SK-N-SH treated with all-trans-retinoic acid at 6 μM for 48 hours (cell line): ENCODE data around the gene SLC40A1.

ENCODE experiments used
- CREB5 ChIP-seq: fragments of 250-450 bp; sonication (Bioruptor Pico); IDR thresholded peaks from 2 replicates; pipeline ENCODE4 v1.5.1; 2020; ENCODE audit warnings: low read depth, mild to moderate bottlenecking, moderate library complexity
- ESRRG ChIP-seq: fragments of 250-450 bp; sonication (Bioruptor Pico); IDR thresholded peaks from 2 replicates; pipeline ENCODE4 v1.6.1; 2021; ENCODE audit warnings: mild to moderate bottlenecking
- ISL1 ChIP-seq: fragments of 250-450 bp; sonication (Bioruptor Pico); IDR thresholded peaks from 2 replicates; pipeline ENCODE4 v2.1.2; 2022; ENCODE audit warnings: mild to moderate bottlenecking, moderate library complexity
- POU6F1 ChIP-seq: fragments of 250-450 bp; sonication (Bioruptor Pico); IDR thresholded peaks from 2 replicates; pipeline ENCODE4 v1.8.0; 2021; ENCODE audit warnings: low read depth, mild to moderate bottlenecking, moderate library complexity, borderline replicate concordance
- SNAI2 ChIP-seq: fragments of 250-450 bp; sonication (Bioruptor Pico); IDR thresholded peaks from 2 replicates; pipeline ENCODE4 v1.5.0; 2020; ENCODE audit warnings: mild to moderate bottlenecking, moderate library complexity
- TCF4 ChIP-seq: fragments of 250-450 bp; sonication (Bioruptor Pico); IDR thresholded peaks from 2 replicates; pipeline ENCODE4 v1.8.0; 2021; ENCODE audit warnings: mild to moderate bottlenecking, moderate library complexity, borderline replicate concordance
- TOX ChIP-seq: fragments of 250-450 bp; sonication (Bioruptor Pico); IDR thresholded peaks from 2 replicates; pipeline ENCODE4 v1.8.0; 2021; ENCODE audit warnings: mild to moderate bottlenecking, moderate library complexity, borderline replicate concordance
- ZFP3 ChIP-seq: fragments of 250-450 bp; sonication (Bioruptor Pico); IDR thresholded peaks from 2 replicates; pipeline ENCODE4 v1.5.0; 2020; ENCODE audit warnings: mild to moderate bottlenecking, moderate library complexity
- ZFP30 ChIP-seq: fragments of 450-650 bp; formaldehyde crosslinking; IDR thresholded peaks from 2 replicates; pipeline ENCODE4 v1.5.0; 2022; ENCODE audit warnings: mild to moderate bottlenecking, moderate library complexity
- ZNF565 ChIP-seq: fragments of 450-650 bp; formaldehyde crosslinking; conservative IDR thresholded peaks from 2 replicates; pipeline ENCODE4 v1.5.0; 2020; ENCODE audit warnings: low read depth, mild to moderate bottlenecking, moderate library complexity
- TF ChIP-seq, protein P1 (sequence below): fragments of 250-450 bp; sonication (Bioruptor Pico); IDR thresholded peaks from 2 replicates; pipeline ENCODE4 v1.8.0; 2020; ENCODE audit warnings: mild to moderate bottlenecking, moderate library complexity, borderline replicate concordance
- TF ChIP-seq, protein P2 (sequence below): fragments of 250-450 bp; sonication (Bioruptor Pico); IDR thresholded peaks from 2 replicates; pipeline ENCODE4 v1.5.1; 2021; ENCODE audit warnings: mild to moderate bottlenecking, moderate library complexity

GRCh38 chr2:189527041-189527750 lies 53.4 kb downstream of the SLC40A1 start:
- TF ChIP-seq CREB5 (CRISPR knock-in tag) = no peak
- no peak for TF ChIP-seq ZFP30 (CRISPR knock-in tag)
- TF ChIP-seq ZNF565 = no peak
- TF ChIP-seq, protein P1, sequence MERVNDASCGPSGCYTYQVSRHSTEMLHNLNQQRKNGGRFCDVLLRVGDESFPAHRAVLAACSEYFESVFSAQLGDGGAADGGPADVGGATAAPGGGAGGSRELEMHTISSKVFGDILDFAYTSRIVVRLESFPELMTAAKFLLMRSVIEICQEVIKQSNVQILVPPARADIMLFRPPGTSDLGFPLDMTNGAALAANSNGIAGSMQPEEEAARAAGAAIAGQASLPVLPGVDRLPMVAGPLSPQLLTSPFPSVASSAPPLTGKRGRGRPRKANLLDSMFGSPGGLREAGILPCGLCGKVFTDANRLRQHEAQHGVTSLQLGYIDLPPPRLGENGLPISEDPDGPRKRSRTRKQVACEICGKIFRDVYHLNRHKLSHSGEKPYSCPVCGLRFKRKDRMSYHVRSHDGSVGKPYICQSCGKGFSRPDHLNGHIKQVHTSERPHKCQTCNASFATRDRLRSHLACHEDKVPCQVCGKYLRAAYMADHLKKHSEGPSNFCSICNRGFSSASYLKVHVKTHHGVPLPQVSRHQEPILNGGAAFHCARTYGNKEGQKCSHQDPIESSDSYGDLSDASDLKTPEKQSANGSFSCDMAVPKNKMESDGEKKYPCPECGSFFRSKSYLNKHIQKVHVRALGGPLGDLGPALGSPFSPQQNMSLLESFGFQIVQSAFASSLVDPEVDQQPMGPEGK = no peak
- no peak for TF ChIP-seq TOX (CRISPR knock-in tag)
- TF ChIP-seq ISL1 (CRISPR knock-in tag) = no peak
- TF ChIP-seq, protein P2, sequence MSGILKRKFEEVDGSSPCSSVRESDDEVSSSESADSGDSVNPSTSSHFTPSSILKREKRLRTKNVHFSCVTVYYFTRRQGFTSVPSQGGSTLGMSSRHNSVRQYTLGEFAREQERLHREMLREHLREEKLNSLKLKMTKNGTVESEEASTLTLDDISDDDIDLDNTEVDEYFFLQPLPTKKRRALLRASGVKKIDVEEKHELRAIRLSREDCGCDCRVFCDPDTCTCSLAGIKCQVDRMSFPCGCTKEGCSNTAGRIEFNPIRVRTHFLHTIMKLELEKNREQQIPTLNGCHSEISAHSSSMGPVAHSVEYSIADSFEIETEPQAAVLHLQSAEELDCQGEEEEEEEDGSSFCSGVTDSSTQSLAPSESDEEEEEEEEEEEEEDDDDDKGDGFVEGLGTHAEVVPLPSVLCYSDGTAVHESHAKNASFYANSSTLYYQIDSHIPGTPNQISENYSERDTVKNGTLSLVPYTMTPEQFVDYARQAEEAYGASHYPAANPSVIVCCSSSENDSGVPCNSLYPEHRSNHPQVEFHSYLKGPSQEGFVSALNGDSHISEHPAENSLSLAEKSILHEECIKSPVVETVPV (CRISPR knock-in tag) = no peak
- TF ChIP-seq ZFP3 (CRISPR knock-in tag) = no peak
- no peak for TF ChIP-seq POU6F1
- TF ChIP-seq TCF4 (CRISPR knock-in tag) = no peak
- TF ChIP-seq SNAI2 (CRISPR knock-in tag) = no peak
- no peak for TF ChIP-seq ESRRG (CRISPR knock-in tag)
